WERI-Rb-1 (cell line): Measurements from ENCODE around the gene MTUS2.

Experiments
- DNase-seq: peaks from one replicate; pipeline ENCODE4 v3.0.0-alpha.2; 2020
- H3K27ac ChIP-seq: fragments of 250-450 bp; sonication (Bioruptor Pico); 2 replicates; pipeline ENCODE4 v1.5.1; 2020; ENCODE audit warnings: mild to moderate bottlenecking, moderate library complexity
- H3K27me3 ChIP-seq: fragments of 250-450 bp; sonication (Bioruptor Pico); 2 replicates; pipeline ENCODE4 v1.5.1; 2021; ENCODE audit warnings: mild to moderate bottlenecking, low read depth, moderate library complexity; ENCODE audit not compliant: insufficient read depth, severe bottlenecking
- H3K36me3 ChIP-seq: fragments of 250-450 bp; sonication (Bioruptor Pico); 2 replicates; pipeline ENCODE4 v1.5.1; 2020; ENCODE audit warnings: mild to moderate bottlenecking, moderate library complexity
- H3K4me3 ChIP-seq: 2 replicates; pipeline ENCODE4 v1.5.1; 2011; ENCODE audit warnings: low read depth, mild to moderate bottlenecking, control low read depth, low read length
- H3K9me3 ChIP-seq: fragments of 250-450 bp; sonication (Bioruptor Pico); 2 replicates; pipeline ENCODE4 v1.5.1; 2021; ENCODE audit warnings: mild to moderate bottlenecking, moderate library complexity; ENCODE audit not compliant: severe bottlenecking
- CTCF ChIP-seq: IDR thresholded peaks from 2 replicates; pipeline ENCODE4 v1.5.1; 2011; ENCODE audit warnings: low read depth, mild to moderate bottlenecking, control low read depth, inconsistent platforms, low read length

Gene MTUS2

GRCh38 chr13:29125934-29126424, 305.8 kb downstream of the MTUS2 start:
- no peak overlapping the region for H3K27ac ChIP-seq
- DNase-seq, result no peak
- no peaks in the 10 kb centered on the region for H3K27me3 ChIP-seq

GRCh38 chr13:29129616-29130015, 309.5 kb downstream of the MTUS2 start:
- Histone ChIP-seq H3K4me3 (no peak overlapping the region), H3K27ac (no peak overlapping the region), H3K27me3 (no peaks in the 10 kb centered on the region), H3K36me3 (no peaks in the 10 kb centered on the region), H3K9me3 (no peaks in the 10 kb centered on the region)
- DNase-seq, result no peak
- TF ChIP-seq CTCF, result no peak

More at GRCh38 chr13:29125934-29126424, 305.8 kb downstream of the MTUS2 start:
- Histone ChIP-seq H3K9me3 (no peaks in the 10 kb centered on the region), H3K36me3 (no peaks in the 10 kb centered on the region), H3K4me3 (no peak overlapping the region)
- no peak for TF ChIP-seq CTCF

GRCh38 chr13:29131159-29131558, 311.0 kb downstream of the MTUS2 start:
- no peaks in the 10 kb centered on the region for H3K9me3 ChIP-seq

GRCh38 chr13:29131881-29132668, 311.9 kb downstream of the MTUS2 start:
- no peaks in the 10 kb centered on the region for H3K9me3 ChIP-seq
- TF ChIP-seq CTCF, result no peak

More at GRCh38 chr13:29131159-29131558, 311.0 kb downstream of the MTUS2 start:
- no peak for TF ChIP-seq CTCF
- H3K27ac ChIP-seq, result no peak overlapping the region
- H3K4me3 ChIP-seq, result no peak overlapping the region
- no peak for DNase-seq
- peaks cover 2% of the 10 kb centered on the region for H3K27me3 ChIP-seq
- no peaks in the 10 kb centered on the region for H3K36me3 ChIP-seq

GRCh38 chr13:29136341-29136740, 316.2 kb downstream of the MTUS2 start:
- no peak overlapping the region for H3K4me3 ChIP-seq
- H3K9me3 ChIP-seq, result no peaks in the 10 kb centered on the region
- DNase-seq, result no peak
- no peak for TF ChIP-seq CTCF
- no peak overlapping the region for H3K27ac ChIP-seq
- H3K27me3 ChIP-seq, result peaks cover 3% of the 10 kb centered on the region
- H3K36me3 ChIP-seq, result no peaks in the 10 kb centered on the region

More at GRCh38 chr13:29131881-29132668, 311.9 kb downstream of the MTUS2 start:
- no peak overlapping the region for H3K4me3 ChIP-seq
- no peak overlapping the region for H3K27ac ChIP-seq
- no peak for DNase-seq
- no peaks in the 10 kb centered on the region for H3K36me3 ChIP-seq
- H3K27me3 ChIP-seq, result peaks cover 3% of the 10 kb centered on the region
